Measurements from ENCODE around the gene PRRT1.
"Not testable (repeated sequence)": the region's sequence is repeated elsewhere in the genome, so short reads cannot be mapped to it uniquely, and the experiment has no call there.

The PRRT1 gene

DNA sequence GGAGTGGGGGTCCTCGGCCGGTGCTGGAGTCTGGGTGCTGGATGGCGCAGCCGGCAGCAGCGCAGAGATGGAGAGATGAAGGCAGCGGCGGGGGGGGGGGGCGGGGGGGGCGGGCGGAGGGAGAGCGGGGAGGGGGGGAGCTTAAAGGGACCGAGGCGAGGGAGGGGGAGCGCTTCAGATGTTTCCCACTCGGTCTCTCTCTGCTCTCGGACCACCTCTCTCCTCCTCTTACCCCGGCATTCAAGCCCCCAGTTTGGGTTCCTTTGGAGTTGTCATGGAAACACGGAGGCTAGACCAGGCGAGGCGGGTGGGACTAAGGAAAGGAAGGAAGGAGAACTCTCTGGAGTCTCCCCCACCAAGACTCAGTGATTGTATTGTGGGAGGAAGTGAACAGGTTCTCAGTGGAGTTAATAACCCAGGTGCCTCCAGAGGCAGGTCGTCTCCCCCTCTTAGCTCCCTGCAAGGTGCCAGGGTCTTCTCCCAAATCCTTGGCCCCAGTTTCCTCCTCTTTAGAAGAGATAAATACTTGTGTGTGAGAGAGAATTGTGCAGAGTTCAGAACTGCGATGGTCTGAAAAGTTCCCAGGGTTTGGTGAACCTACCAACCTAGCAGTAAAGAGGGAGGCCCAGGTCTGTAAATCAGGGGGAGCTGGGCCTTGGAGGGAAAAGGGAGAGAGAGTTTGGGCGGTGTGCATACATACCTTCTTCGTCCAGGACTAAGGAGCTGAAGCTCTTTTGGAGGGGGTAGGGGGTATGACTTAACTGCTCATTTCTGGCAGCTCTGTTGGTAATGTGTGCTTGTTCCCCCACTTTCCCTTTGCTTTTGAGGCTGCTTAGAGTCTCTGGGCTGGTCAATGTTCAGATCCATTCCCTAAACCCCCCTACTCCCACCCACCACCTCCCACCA is at the start of gene PRRT1:
Gene PRRT1 (minus strand): TSS at position 77 of the 906 bp plus-strand sequence. CDS start 112 bp downstream, outside the sequence.
- no peak for DNase-seq

DNA sequence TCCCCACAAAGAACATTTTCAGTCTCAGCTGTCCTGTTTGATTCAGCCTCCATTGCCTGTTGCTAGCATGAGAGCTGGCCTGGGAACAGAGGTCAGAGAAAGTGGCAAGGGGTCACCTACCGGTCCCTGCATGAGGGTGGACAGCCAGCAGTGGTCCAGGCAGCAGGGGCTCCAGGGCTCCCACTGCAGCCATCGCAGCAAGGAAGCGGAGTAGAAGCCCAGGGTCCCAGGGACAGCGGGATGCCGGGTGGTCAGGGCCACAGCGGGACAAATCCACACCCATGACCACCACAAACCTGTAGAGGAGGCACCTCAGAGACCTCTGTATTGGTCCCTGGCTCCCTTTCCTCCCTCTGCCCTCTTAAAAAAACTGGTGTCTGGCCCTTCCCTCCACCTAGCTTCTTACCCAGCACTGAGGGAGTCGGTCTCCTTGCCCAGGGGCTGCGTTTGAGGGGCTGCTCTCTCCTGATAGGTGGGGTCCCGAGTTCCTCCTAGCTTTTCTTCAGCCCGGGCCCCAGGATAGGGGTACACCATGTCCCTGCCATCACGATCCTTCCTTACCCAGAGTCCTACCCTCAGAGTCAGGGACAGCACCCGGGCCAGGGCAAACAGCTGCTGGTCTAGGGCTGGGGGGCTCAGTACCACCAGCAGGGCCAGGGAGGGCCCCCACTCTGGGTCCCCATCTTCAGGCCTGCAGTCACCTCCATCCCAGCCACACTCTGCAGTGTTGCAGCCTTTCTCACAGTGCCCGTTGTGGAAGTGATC is 49.2 kb upstream of the PRRT1 start:
- no peak for DNase-seq

DNA sequence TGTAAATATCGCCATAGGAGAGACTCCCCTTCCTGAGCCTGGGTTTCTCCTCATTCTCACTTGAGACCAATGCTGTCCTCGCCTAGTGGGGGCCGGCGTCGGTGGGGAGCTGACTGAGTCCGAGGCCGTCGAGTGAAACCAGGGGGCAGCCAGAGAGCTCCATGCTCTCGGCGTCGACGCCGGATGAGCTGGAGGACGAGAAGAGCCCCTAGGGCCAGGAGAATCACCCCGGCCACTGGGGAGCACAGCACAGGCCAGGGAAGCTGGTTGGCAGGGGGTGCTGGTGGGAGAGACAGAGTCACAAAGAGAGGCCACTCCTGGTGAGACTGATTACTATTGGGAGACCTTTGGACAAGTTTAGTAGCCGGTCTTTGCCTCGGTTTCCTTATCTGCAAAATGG is 47.1 kb upstream of the PRRT1 start:
- no peak for DNase-seq

DNA sequence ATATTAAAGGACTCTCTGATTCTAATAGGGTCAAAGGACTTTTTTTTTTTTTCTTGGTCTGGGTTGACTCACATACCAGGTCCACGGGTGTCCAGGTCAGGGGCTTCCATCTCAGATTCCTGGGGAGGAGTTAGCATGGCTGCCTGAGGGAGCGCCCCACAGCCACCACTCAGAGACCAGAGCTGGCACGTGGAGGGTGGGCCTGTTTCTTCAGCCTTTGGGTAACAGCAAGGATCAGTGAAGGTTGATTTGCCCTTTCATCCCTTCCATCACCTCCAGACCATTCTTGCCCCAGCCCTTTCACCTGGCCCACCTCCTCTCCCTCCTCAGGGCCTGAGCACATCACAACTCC is 46.6 kb upstream of the PRRT1 start:
- no peak for DNase-seq

DNA sequence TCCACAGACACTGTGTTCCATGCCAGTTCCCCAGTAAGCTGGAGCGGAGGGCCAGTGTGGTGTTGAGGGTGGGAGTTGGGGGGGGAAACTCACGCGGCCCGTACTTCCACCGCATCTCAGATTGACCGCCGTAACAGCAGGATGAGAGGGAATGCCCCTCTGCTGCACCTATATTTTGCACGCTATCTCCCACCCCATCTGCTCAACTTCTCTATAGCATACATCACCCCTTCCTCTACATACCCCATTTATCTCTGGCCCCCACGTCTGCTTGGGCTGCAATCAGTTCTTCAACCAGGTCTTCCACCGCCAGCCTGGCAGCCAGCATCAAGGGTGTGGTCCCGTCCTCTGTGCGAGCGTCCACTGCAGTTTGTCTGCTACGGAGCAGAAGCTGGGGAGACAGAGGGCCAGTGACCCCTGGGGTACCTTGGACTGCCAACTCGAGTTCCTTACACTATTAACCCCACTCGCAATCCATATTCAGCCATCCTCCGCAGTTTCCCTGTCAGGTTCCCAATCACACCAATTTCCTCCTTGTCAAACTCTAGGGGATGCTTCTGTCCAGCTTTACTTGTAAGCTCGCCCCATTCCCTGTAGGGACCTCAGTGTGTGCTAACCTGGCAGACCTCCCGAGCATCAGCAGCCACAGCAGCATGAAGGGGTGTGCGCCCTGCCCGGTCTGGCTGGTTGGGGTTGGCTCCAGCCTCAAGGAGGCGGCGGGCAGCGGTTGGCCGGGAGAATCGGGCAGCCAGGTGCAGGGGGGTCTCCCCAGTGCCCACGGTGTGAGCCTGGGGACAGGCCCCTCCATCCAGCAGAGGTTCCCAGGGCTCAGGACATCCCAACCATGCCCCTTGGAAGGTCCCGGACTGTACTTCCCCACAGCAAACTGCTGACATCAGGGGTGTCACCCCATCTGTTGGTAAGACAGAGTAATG is 45.2 kb upstream of the PRRT1 start:
- peak in 1 of 2 donors; percentile 62 for DNase-seq

DNA sequence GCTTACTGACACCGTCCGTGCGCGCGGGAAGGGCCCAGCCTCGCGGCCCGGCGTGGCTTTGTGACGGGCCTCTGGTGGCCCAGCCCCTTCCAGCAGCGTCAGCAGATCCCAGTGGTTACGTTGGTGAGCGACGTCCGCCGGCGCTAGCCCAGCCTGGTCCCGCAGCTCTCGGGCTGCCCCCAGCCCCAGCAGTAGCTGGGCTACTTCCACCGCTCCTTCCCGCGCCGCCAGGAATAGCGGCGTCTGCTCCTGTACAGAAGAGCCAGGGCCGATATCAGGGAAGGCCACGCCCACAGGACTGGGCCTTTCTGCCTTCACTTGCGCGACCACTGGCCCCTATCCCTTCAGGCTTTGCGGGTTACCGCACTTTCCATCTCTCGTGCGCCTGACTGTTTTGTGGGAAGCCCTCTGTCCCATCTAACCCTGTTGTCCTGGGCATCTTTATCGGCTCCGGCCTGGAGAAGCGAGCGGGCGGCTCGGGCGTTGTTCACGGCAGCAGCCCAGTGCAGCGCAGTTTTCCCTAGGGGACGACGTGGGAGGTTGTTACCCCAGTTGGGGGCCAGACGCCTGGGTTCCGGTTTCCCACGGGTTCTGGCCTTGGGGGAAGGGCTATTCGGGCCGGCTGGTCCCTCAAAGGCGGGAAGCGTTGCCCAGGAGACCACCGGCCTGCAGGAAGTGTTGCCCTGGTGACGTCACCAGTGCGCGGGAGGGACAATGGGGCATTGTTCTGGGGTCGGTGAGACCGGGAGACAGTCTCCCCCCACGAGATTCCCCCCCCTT is 44.4 kb upstream of the PRRT1 start:
- DNase-seq: peak; percentile 78 to 88

DNA sequence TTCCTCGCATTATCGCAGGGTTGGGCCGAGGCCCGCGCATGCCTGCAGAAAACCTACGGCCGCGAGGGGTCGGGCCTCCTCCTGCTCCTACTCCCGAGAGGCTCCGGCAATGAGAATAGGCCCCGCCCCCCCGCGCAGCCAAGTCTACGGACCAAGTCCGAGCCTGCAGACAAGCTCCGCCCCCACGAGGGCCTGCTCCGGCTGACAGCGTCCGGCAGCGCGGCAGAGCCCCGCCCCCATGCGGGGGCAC is 43.8 kb upstream of the PRRT1 start:
- peak; percentile 100 for DNase-seq

DNA sequence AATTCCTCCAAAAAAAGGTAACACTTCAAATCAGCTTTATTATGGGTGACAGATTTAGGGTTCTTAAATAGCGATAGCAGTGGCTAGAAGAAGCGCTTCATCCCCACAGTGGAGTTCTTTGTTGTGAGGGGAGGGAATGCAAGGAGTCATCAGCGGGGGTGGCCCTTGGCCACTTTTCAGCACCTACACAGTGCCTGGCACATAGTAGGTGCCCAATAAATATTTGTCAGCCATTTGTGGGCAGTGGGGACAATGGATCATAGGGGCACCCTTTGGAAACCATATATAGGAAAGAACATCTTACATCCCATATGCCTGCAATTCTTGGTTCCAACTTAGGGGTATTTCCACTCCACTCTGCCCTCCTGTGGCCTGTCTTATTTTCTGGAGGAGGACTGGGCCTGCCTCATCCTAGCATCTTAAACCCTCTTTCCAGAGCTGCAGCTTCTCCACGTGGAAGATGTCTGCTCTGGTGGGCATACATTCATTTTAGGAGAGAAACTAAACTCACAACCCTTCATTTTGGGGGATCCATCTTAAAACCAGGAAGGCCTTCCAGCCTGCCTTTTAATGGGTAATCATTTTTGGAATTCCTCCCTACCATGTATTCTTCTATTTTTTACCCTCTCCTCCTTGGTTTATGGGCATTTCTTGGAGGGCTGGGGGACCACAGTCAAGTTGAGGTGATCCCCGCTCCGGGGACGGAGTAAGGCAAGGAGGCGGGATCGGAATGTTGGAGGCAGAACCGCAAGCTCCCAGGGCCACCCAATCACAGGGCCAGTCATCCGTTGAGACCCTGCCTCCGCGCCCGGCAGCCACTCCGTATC is 43.3 kb upstream of the PRRT1 start:
- peak in 1 of 2 donors; percentile 50 for DNase-seq

DNA sequence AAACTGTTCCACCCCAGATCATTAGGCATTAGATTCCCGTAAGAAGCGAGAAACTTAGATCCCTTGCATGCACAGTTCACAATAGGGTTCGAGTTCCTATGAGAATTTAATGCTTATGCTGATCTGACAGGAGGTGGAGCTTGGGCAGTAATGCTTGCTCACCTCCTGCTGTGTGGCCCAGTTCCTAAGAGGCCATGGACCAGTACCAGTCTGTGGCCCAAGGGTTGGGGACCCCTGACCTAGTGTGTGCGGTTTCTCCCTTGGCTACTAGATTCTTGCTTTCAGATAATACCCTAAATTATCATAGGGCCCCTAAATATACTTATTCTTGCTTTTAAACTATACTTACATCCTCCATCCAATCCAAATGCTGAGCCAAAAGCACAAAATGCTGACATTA is 42.6 kb upstream of the PRRT1 start:
- no peak for DNase-seq

DNA sequence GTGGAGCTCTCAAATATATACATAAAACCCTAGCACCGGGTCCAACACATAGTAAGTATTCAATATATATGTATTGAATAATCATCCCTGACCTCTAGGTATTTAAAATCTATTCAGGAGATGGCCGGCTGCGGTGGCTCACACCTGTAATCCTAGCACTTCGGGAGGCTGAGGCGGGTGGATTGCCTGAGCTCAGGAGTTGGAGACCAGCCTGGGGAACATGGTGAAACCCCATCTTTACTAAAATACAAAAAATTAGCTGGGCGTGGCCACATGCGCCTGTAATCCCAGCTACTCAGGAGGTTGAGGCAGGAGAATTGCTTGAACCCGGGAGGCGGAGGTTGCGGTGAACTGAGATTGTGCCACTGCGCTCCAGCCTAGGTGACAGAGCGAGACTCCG is 41.4 kb upstream of the PRRT1 start:
- not testable (repeated sequence) for DNase-seq

DNA sequence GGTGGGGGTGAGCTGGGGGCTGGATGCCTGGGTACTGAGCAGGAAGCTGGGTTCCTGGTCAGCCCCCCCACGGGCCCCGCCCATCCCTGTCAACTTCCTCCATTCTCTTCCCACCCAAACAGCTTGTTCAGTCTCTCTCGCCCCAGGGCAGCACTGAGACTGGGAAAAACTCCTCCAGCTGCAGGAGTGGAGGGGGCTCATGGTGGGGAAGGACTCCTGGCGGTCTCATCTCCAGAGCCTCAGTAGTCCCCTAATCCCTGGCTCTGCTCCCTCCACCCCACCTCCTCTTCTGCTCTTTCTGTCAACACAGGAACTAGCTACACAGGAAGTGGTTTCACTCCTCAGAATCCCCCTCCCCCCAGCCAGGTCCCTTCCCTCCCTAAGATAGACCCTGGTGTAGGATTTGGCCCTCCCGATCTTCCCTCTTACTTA is 40.9 kb upstream of the PRRT1 start, which contains the start of gene GPSM3:
Gene GPSM3 (minus strand): TSS at position 36 of the 432 bp plus-strand sequence. CDS start 130 bp downstream, outside the sequence.
- DNase-seq: peak; percentile 60 to 63

DNA sequence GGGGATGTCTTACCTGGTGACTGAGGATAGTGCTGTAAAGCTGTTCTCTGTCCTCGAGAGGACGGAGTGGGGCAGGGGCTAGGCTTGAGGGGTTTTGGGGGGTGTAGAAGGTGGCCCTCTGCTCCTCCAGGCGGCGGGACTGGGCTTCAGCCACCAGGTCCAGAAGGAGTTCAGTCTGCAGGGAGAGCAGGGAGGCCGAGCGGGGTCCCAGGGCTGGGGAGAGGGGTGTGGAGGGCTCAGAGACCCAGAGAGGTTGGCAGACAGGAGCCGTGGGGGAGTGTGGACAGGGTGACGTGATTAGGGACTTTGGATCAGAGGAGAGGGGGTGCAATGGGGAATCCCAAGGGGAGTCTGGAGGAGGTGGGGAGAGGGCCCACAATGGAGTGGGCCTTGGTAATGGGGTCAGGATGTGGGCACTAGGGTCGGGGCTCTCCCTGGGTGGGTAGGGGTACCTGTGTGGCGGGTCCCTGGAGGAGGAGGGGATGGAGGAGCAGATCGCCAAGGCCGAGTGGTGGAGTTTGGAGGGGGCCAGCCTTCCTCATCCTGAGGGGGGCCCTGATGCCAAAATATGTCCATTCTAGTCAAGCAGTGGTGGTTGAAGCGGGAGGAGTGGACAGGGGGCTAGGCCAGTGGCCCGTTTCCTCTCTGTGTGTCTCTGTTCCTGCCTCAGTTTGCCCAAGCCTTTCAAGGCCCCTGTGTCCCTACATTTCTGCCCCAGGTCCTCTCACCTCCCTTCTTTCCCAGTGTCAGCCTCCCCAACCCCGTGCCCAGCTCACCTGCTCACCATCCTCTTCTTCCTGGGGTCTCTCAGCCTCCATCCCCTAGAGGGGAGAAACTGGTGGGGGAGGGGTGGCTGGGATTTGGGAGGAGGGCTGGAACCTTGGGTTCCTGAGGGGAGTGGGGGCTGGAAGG is 40.2 kb upstream of the PRRT1 start:
- peak; percentile 54 to 65 for DNase-seq

DNA sequence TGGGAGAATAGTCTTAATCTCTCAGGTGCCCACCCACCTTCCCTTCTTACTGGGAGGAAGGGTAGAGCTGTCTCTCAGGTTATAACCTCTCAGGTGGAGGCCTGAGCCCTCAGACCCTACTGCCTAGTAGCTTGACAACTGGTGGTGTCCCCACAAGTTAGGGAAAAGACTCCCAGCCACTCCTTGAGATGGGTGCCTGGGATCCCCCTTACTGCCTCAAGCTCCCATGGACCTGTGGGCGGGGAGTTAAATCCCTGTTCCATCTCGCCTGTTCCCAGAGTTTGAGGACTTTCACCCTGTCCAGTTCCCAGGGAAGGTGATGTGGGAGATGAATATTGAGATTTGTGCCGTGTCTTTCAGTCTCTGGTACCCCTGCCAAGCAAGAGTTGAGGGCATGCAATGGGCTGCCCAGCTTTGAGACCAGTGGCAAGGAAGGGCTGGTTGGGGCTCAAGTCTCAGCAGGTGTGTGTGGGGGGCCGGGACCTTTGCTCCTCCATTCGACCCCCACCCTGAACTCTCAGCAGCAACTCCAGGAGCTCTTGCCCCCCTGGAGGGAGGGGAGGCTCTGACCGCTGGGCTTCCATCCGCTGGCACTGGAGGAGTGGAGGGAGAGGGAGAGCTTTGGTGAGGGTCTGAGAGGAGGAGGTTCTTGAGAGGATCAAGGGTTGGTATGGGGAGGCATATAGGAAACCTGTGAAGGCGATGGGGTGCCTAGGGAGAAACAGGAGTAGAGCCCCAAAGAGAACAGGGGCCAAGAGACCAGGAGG is 39.4 kb upstream of the PRRT1 start:
- DNase-seq: no peak

DNA sequence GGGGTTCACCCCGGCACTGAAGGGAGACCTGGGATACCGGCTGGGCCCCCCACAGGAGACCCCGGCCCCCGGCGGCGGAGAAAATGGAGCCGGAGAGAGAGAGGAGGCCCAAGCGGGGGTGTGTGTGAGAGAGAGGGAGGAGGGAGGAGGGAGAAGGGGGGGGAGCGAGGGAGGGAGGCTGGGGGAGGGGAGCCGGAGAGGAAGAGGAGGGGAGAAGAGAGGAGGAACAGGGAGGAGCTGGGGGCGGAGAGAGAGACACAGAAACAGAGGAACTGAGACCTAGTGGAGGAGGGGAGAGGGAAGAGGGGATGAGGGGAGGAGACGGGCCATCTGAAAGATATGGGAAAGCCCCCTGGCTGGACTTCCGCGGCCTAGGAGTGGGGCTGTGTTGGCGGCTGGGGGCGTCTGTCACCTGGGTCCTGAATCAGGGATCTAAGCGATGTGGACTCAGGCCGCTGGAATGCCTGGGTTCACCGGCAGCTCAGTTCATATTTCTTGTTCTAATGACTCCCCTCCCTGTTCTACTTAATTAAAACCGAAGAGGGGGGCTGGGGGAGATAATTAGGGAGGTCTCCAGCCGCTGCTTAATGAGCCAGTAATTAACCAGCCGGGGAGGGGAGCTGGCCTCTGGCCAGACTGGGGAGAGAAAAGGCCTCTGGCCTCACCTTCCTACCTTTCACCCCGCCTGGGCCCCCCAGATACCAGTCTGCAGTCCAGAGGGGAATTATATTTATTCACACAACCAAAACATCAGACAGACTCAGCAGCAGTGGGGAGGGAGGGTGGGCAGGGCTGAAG is 38.5 kb upstream of the PRRT1 start, which contains the start of gene PBX2:
Gene PBX2 (minus strand): TSS at position 149 of the 798 bp plus-strand sequence. CDS start 287 bp downstream, outside the sequence.
- DNase-seq: peak; percentile 91 to 93

DNA sequence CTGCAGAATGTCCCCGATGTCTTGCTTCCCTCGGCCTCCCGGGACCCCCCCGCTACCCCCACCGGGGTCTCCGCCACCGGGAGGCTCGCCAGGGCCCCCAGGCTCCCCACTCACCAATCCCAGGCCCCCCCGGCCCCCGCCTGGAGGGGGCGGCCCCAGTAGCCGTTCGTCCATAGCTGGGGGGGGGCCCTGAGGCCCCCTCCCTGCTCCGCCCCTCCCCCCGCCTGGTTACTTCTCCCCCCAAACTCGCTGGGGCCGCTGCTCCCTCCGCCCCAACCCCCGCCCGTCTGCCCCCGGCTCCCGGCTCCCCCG is 38.0 kb upstream of the PRRT1 start:
- DNase-seq: no peak

DNA sequence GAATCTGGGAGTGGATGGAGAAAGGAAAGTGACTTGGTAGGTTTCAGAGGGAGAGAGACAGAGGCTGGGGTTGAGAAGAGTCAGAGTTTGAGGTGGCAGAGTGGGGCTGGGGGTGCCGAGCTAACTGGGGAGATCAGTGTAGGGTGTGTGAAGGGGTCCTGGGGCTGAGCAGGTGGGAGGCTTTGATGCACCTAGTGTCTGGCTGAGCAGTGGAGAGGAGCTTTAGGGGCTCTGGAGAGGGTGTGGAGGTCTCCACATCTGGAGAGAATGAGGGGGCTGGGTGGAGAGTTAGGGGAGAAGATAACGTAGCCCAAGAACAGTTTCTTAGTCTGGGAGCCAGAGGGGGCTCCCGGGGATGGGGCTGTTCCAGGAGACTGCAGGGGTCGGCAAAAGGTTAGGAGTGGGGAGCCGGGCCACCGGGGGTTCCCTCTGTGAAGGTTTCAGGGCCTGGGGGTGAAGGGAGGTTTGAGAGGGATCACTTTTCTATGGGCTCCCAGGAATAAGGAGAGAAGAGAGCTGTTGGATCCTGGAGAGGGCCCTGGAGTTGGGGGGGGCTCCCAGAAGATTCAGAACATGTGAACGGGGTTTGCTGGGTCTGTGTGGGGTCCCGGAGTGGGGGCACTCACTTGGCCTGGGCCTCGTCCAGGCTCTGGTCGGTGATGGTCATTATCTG is 37.5 kb upstream of the PRRT1 start:
- no peak for DNase-seq

DNA sequence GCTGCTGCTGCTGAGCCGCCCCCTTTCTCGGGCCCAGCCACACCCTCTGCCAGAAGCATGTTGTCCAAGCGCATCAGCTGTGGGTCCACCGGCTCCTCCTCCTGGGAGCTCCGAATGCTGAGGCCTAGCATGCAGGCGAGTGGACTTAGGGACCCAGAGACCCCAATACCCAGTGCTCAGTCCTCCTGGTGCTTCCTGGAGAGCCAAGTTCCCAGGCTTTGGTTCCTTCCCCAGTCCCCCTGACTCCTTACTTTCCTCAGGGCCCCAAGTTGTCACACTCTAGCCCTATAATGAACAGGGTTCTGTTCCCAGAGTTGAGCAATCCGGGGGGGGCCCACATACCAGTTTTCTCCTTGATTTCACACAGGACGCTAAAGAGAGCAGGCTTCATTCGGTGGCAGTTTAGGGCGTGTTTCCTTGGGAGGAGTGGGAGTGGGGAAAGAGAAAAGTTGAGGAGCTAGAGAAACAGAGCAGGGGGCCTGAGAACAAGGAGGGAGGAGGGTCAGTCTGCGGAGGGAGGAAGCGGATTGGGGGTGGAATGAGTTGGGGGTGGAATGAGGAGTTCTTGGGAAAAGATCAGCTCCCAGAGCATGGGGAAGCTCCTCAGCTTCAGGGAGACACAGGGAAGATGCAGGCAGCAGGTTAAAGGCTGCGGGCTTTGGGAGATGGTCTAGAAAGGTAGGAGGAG is 36.8 kb upstream of the PRRT1 start:
- no peak for DNase-seq

All from CD4-positive, alpha-beta T cell treated with Interleukin-1 beta for 1 hour (primary cell).